ENCODE measurements around the gene IGFBP3. TPM values are rescaled to one million over a fixed set of nuclear protein-coding genes. Genes with fewer than 3 reads are reported as not detected.

The IGFBP3 gene
- total and polyA plus RNA-seq, 2 donors from 2014 or later = 50.5 to 193 TPM

- intact Hi-C loops (cut with DNase I) = loop anchor here (10.0 kb wide), 1 partner anchor 1167 kb away; no protein-coding TSS in a partner anchor
- no peak for TF ChIP-seq CTCF (IDR thresholded peaks at IDR 0.05; ENCODE audit: borderline replicate concordance, extremely low read depth, insufficient read depth)
- no peaks in the 10 kb centered on the region for H3K27me3 ChIP-seq (ENCODE audit: control insufficient read depth, insufficient read depth, low read length)
- no peak overlapping the region for H3K27ac ChIP-seq (ENCODE audit: low read depth in 2 of 2, low read length in 2 of 2)
- H3K4me1 ChIP-seq (ENCODE audit: control insufficient read depth in 2 of 3, insufficient read depth in 2 of 3, low read depth in 1 of 3, low read length in 3 of 3) = peaks cover 0 to 4% (median 0%) of the 10 kb centered on the region in 3 donors
- H3K4me3 ChIP-seq (ENCODE audit: low read length in 3 of 3) = no peak overlapping the region
- no peak overlapping the region for H3K9ac ChIP-seq (ENCODE audit: low read length in 3 of 3)
- DNase-seq (no peak), FAIRE-seq (no peak)
- no peaks in the 10 kb centered on the region for H3K9me3 ChIP-seq (ENCODE audit: control insufficient read depth in 2 of 3, insufficient read depth in 1 of 3, low read length in 3 of 3)
- H3K36me3 ChIP-seq (ENCODE audit: control insufficient read depth in 2 of 3, insufficient read depth in 3 of 3, low read length in 3 of 3) = no peaks in the 10 kb centered on the region
These were observed 6.6 kb upstream of the IGFBP3 start for GRCh38 chr7:45927721-45928120.

- H3K4me3 ChIP-seq (ENCODE audit: low read length in 3 of 3) = no peak overlapping the region
- DNase-seq = no peak
- no peak for TF ChIP-seq CTCF (IDR thresholded peaks at IDR 0.05; ENCODE audit: borderline replicate concordance, extremely low read depth, insufficient read depth)
- H3K4me1 ChIP-seq (ENCODE audit: control insufficient read depth in 2 of 3, insufficient read depth in 2 of 3, low read depth in 1 of 3, low read length in 3 of 3) = peaks cover 0 to 21% (median 7%) of the 10 kb centered on the region in 3 donors
- FAIRE-seq = no peak
- no peaks in the 10 kb centered on the region for H3K36me3 ChIP-seq (ENCODE audit: control insufficient read depth in 2 of 3, insufficient read depth in 3 of 3, low read length in 3 of 3)
- peaks cover 3% of the 10 kb centered on the region for H3K27me3 ChIP-seq (ENCODE audit: control insufficient read depth, insufficient read depth, low read length)
- intact Hi-C loops (cut with DNase I) = loop anchor here (5.0 to 10.0 kb wide), 2 partner anchors 428 to 1171 kb away; no protein-coding TSS in a partner anchor
- H3K27ac ChIP-seq (ENCODE audit: low read depth in 2 of 2, low read length in 2 of 2) = no peak overlapping the region
- no peak overlapping the region for H3K9ac ChIP-seq (ENCODE audit: low read length in 3 of 3)
- H3K9me3 ChIP-seq (ENCODE audit: control insufficient read depth in 2 of 3, insufficient read depth in 1 of 3, low read length in 3 of 3) = no peaks in the 10 kb centered on the region
These were observed 3.2 kb upstream of the IGFBP3 start for GRCh38 chr7:45924283-45924682.

GRCh38 chr7:45923818-45924217, 2.7 kb upstream of the IGFBP3 start:
- DNase-seq (peak in 1 of 5 donors; percentile 4), FAIRE-seq (no peak)
- Histone ChIP-seq H3K9me3 (ENCODE audit: control insufficient read depth in 2 of 3, insufficient read depth in 1 of 3, low read length in 3 of 3) (no peaks in the 10 kb centered on the region), H3K27me3 (ENCODE audit: control insufficient read depth, insufficient read depth, low read length) (peaks cover 3% of the 10 kb centered on the region), H3K4me3 (ENCODE audit: low read length in 3 of 3) (no peak overlapping the region), H3K27ac (ENCODE audit: low read depth in 2 of 2, low read length in 2 of 2) (no peak overlapping the region), H3K4me1 (ENCODE audit: control insufficient read depth in 2 of 3, insufficient read depth in 2 of 3, low read depth in 1 of 3, low read length in 3 of 3) (peaks cover 0 to 21% (median 7%) of the 10 kb centered on the region in 3 donors), H3K9ac (ENCODE audit: low read length in 3 of 3) (no peak overlapping the region), H3K36me3 (ENCODE audit: control insufficient read depth in 2 of 3, insufficient read depth in 3 of 3, low read length in 3 of 3) (no peaks in the 10 kb centered on the region)
- TF ChIP-seq CTCF (IDR thresholded peaks at IDR 0.05; ENCODE audit: borderline replicate concordance, extremely low read depth, insufficient read depth) = no peak
- intact Hi-C loops (cut with DNase I) = loop anchor here (5.0 to 10.0 kb wide), 2 partner anchors 428 to 1171 kb away; no protein-coding TSS in a partner anchor

- TF ChIP-seq CTCF (IDR thresholded peaks at IDR 0.05; ENCODE audit: borderline replicate concordance, extremely low read depth, insufficient read depth) = peak; percentile 80
- intact Hi-C loops (cut with DNase I) = loop anchor here (5.0 to 10.0 kb wide), 2 partner anchors 429 to 1172 kb away; no protein-coding TSS in a partner anchor
- Histone ChIP-seq H3K27me3 (ENCODE audit: control insufficient read depth, insufficient read depth, low read length) (peaks cover 5% of the 10 kb centered on the region), H3K36me3 (ENCODE audit: control insufficient read depth in 2 of 3, insufficient read depth in 3 of 3, low read length in 3 of 3) (no peaks in the 10 kb centered on the region), H3K4me3 (ENCODE audit: low read length in 3 of 3) (peak overlapping the region in 2 of 3 donors; percentile 59 to 64), H3K9ac (ENCODE audit: low read length in 3 of 3) (no peak overlapping the region), H3K27ac (ENCODE audit: low read depth in 2 of 2, low read length in 2 of 2) (no peak overlapping the region), H3K9me3 (ENCODE audit: control insufficient read depth in 2 of 3, insufficient read depth in 1 of 3, low read length in 3 of 3) (no peaks in the 10 kb centered on the region), H3K4me1 (ENCODE audit: control insufficient read depth in 2 of 3, insufficient read depth in 2 of 3, low read depth in 1 of 3, low read length in 3 of 3) (peaks cover under 1 to 21% (median 7%) of the 10 kb centered on the region in 3 donors)
- DNase-seq (peak; percentile 81 to 90 (median 89)), FAIRE-seq (peak; percentile 62)
These were observed 2.2 kb upstream of the IGFBP3 start for GRCh38 chr7:45923290-45923689.
